ENCODE data around the gene PCDHGA1. TPM values are rescaled to one million over a fixed set of nuclear protein-coding genes. Genes with fewer than 3 reads are reported as not detected.

PCDHGA1 gene
- total RNA-seq, 2 donors from 2014 or later: 0.07 TPM; not detected in 1

- ATAC-seq (peak; percentile 58 to 60), DNase-seq (ENCODE audit: low spot score) (peak; percentile 86)
- H3K27ac Mint-ChIP-seq: peak overlapping the region; percentile 65 to 86
- no peaks in the 10 kb centered on the region for H3K27me3 Mint-ChIP-seq
- H3K9me3 Mint-ChIP-seq: no peaks in the 10 kb centered on the region
- H3K36me3 Mint-ChIP-seq: no peaks in the 10 kb centered on the region
- H3K4me3 Mint-ChIP-seq: peak overlapping the region; percentile 89
- H3K4me1 Mint-ChIP-seq (ENCODE audit: low read depth in 2 of 2): peaks cover 46 to 51% of the 10 kb centered on the region in 2 donors
These were observed 182.1 kb downstream of the PCDHGA1 start for GRCh38 chr5:141512390-141512910.

GRCh38 chr5:141512911-141513626, 182.8 kb downstream of the PCDHGA1 start:
- no peaks in the 10 kb centered on the region for H3K27me3 Mint-ChIP-seq
- DNase-seq (ENCODE audit: low spot score): no peak
- peaks cover 3% of the 10 kb centered on the region for H3K36me3 Mint-ChIP-seq
- H3K4me3 Mint-ChIP-seq: peak overlapping the region; percentile 89
- H3K4me1 Mint-ChIP-seq (ENCODE audit: low read depth in 2 of 2): peaks cover 46 to 51% of the 10 kb centered on the region in 2 donors
- H3K27ac Mint-ChIP-seq: peak overlapping the region; percentile 65 to 86
- H3K9me3 Mint-ChIP-seq: no peaks in the 10 kb centered on the region
- ATAC-seq: peak; percentile 33 to 36

- ATAC-seq (peak; percentile 53 to 80), DNase-seq (ENCODE audit: low spot score) (peak; percentile 81)
- H3K4me1 Mint-ChIP-seq (ENCODE audit: low read depth in 2 of 2): peaks cover 46 to 51% of the 10 kb centered on the region in 2 donors
- no peaks in the 10 kb centered on the region for H3K27me3 Mint-ChIP-seq
- peak overlapping the region; percentile 89 for H3K4me3 Mint-ChIP-seq
- H3K36me3 Mint-ChIP-seq: peaks cover 5% of the 10 kb centered on the region
- H3K27ac Mint-ChIP-seq: peak overlapping the region; percentile 65 to 86
- H3K9me3 Mint-ChIP-seq: no peaks in the 10 kb centered on the region
These were observed 183.5 kb downstream of the PCDHGA1 start for GRCh38 chr5:141513627-141514329.

GRCh38 chr5:141514330-141515133, 184.2 kb downstream of the PCDHGA1 start:
- peak overlapping the region; percentile 89 for H3K4me3 Mint-ChIP-seq
- peak; percentile 38 to 58 for ATAC-seq
- H3K4me1 Mint-ChIP-seq (ENCODE audit: low read depth in 2 of 2): peaks cover 46 to 48% of the 10 kb centered on the region in 2 donors
- H3K27ac Mint-ChIP-seq: peak overlapping the region; percentile 65 to 86
- no peaks in the 10 kb centered on the region for H3K27me3 Mint-ChIP-seq
- no peak for DNase-seq (ENCODE audit: low spot score)
- H3K36me3 Mint-ChIP-seq: peaks cover 10% of the 10 kb centered on the region
- no peaks in the 10 kb centered on the region for H3K9me3 Mint-ChIP-seq

- ATAC-seq: no peak
- Mint-ChIP-seq H3K27ac (peak overlapping the region; percentile 65 to 86), H3K9me3 (no peaks in the 10 kb centered on the region), H3K4me3 (peak overlapping the region; percentile 89), H3K27me3 (no peaks in the 10 kb centered on the region), H3K4me1 (ENCODE audit: low read depth in 2 of 2) (peaks cover 46 to 52% of the 10 kb centered on the region in 2 donors), H3K36me3 (peaks cover 15% of the 10 kb centered on the region)
- DNase-seq (ENCODE audit: low spot score): no peak
These were observed 184.8 kb downstream of the PCDHGA1 start for GRCh38 chr5:141515141-141515540.

GRCh38 chr5:141515946-141516671, 185.8 kb downstream of the PCDHGA1 start:
- Mint-ChIP-seq H3K4me1 (ENCODE audit: low read depth in 2 of 2) (peaks cover 49 to 58% of the 10 kb centered on the region in 2 donors), H3K27me3 (no peaks in the 10 kb centered on the region), H3K36me3 (peaks cover 16% of the 10 kb centered on the region), H3K27ac (peak overlapping the region; percentile 65 to 86), H3K9me3 (no peaks in the 10 kb centered on the region), H3K4me3 (peak overlapping the region; percentile 32)
- ATAC-seq (no peak), DNase-seq (ENCODE audit: low spot score) (no peak)

GRCh38 chr5:141516672-141517025, 186.3 kb downstream of the PCDHGA1 start:
- DNase-seq (ENCODE audit: low spot score) (no peak), ATAC-seq (no peak)
- Mint-ChIP-seq H3K4me3 (no peak overlapping the region), H3K4me1 (ENCODE audit: low read depth in 2 of 2) (peaks cover 54 to 58% of the 10 kb centered on the region in 2 donors), H3K36me3 (peaks cover 22% of the 10 kb centered on the region), H3K27me3 (no peaks in the 10 kb centered on the region), H3K9me3 (no peaks in the 10 kb centered on the region), H3K27ac (peak overlapping the region; percentile 65 to 86)

- no peaks in the 10 kb centered on the region for H3K9me3 Mint-ChIP-seq
- no peak for ATAC-seq
- H3K36me3 Mint-ChIP-seq: peaks cover 27% of the 10 kb centered on the region
- no peaks in the 10 kb centered on the region for H3K27me3 Mint-ChIP-seq
- no peak for DNase-seq (ENCODE audit: low spot score)
- H3K4me1 Mint-ChIP-seq (ENCODE audit: low read depth in 2 of 2): peaks cover 60 to 62% of the 10 kb centered on the region in 2 donors
- H3K27ac Mint-ChIP-seq: peak overlapping the region in 1 of 2 donors; percentile 27
- H3K4me3 Mint-ChIP-seq: no peak overlapping the region
These were observed 187.0 kb downstream of the PCDHGA1 start for GRCh38 chr5:141517312-141517711.

- peak overlapping the region in 1 of 2 donors; percentile 27 for H3K27ac Mint-ChIP-seq
- H3K4me3 Mint-ChIP-seq: no peak overlapping the region
- DNase-seq (ENCODE audit: low spot score): no peak
- H3K36me3 Mint-ChIP-seq: peaks cover 29% of the 10 kb centered on the region
- ATAC-seq: no peak
- H3K27me3 Mint-ChIP-seq: no peaks in the 10 kb centered on the region
- H3K4me1 Mint-ChIP-seq (ENCODE audit: low read depth in 2 of 2): peaks cover 56 to 58% of the 10 kb centered on the region in 2 donors
- H3K9me3 Mint-ChIP-seq: no peaks in the 10 kb centered on the region
These were observed 187.7 kb downstream of the PCDHGA1 start for GRCh38 chr5:141517880-141518617.

- ATAC-seq (no peak), DNase-seq (ENCODE audit: low spot score) (no peak)
- Mint-ChIP-seq H3K4me3 (no peak overlapping the region), H3K27me3 (no peaks in the 10 kb centered on the region), H3K4me1 (ENCODE audit: low read depth in 2 of 2) (peaks cover 53 to 56% of the 10 kb centered on the region in 2 donors), H3K9me3 (no peaks in the 10 kb centered on the region), H3K36me3 (peaks cover 29% of the 10 kb centered on the region), H3K27ac (no peak overlapping the region)
These were observed 188.3 kb downstream of the PCDHGA1 start for GRCh38 chr5:141518618-141519015.

- peak overlapping the region in 1 of 2 donors; percentile 39 for H3K27ac Mint-ChIP-seq
- DNase-seq (ENCODE audit: low spot score) (no peak), ATAC-seq (no peak)
- H3K9me3 Mint-ChIP-seq: no peaks in the 10 kb centered on the region
- H3K4me1 Mint-ChIP-seq (ENCODE audit: low read depth in 2 of 2): peaks cover 43 to 51% of the 10 kb centered on the region in 2 donors
- no peak overlapping the region for H3K4me3 Mint-ChIP-seq
- peaks cover 36% of the 10 kb centered on the region for H3K36me3 Mint-ChIP-seq
- no peaks in the 10 kb centered on the region for H3K27me3 Mint-ChIP-seq
These were observed 189.6 kb downstream of the PCDHGA1 start for GRCh38 chr5:141519605-141520565.
